ENCODE data around the gene ELOVL1. TPM values are rescaled to one million over a fixed set of nuclear protein-coding genes. Genes with fewer than 3 reads are reported as not detected.

Gene ELOVL1
- total RNA-seq, 3 donors from 2014 or later: 91.4 to 99.8 (median 92.8) TPM

DNA sequence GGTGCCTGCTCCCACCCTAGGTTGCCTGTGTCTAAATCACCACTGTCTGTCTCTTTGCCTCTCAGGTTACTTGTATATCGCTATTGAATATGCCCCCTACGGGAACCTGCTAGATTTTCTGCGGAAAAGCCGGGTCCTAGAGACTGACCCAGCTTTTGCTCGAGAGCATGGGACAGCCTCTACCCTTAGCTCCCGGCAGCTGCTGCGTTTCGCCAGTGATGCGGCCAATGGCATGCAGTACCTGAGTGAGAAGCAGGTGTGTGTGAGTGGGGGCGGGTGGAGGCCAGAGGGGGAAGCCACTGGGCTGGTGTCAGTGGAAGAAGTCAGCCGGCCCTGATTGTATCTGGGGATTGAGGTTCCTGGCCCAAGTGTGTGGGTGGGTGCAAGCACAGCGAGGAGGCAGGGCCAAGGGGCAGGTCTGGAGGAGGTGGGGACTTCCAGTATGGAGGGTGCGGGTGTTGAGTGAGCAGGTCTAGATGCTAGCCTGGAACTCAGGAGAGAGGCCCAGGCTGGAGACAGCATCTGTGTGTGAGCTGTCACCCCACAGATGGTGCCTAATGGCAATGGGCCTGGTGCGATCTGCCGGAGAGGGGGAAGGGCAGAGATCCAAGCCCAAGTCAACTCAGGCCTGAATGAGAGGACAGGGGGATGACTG, 49.9 kb downstream of the ELOVL1 start:
- H3K9me3 Mint-ChIP-seq: no peaks in the 10 kb centered on the region
- H3K36me3 Mint-ChIP-seq (ENCODE audit: insufficient read depth): no peaks in the 10 kb centered on the region
- ATAC-seq: no peak
- H3K4me3 Mint-ChIP-seq: no peak overlapping the region
- DNase-seq: no peak
- no peaks in the 10 kb centered on the region for H3K27me3 Mint-ChIP-seq (ENCODE audit: low read depth)
- H3K4me1 Mint-ChIP-seq (ENCODE audit: low read depth): no peaks in the 10 kb centered on the region

DNA sequence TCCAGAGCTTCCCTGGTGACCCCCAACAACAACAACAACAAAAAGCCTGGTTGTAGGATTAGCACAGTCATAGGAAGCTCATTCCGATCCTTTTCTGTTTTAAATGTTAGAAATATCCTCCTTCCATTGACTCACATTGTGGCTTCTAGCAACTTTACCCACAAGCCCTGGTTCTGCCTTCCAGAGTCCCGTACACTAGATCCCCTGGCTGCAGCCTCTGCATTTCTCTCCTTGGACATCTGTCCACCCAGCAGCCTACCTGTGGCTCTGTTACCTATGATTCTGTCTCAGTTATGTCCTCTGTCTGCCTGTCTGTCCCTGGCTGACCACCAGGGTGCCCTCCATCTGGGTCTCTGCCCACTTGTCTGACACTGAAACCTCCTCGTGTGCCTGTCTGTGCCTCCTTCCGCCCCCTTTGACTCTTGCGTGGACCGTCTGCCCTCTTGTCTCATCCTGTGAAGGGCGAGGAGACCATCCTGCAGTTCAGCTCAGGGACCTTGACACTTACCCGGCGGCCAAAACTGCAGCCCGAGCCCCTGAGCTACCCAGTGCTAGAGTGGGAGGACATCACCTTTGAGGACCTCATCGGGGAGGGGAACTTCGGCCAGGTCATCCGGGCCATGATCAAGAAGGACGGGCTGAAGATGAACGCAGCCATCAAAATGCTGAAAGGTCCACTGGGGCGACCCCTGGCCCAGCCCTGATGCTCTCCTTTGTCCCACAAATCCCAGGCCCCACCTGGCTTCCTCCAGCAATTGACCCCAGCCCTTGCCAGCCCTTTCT, 50.9 kb downstream of the ELOVL1 start:
- no peak for DNase-seq

DNA sequence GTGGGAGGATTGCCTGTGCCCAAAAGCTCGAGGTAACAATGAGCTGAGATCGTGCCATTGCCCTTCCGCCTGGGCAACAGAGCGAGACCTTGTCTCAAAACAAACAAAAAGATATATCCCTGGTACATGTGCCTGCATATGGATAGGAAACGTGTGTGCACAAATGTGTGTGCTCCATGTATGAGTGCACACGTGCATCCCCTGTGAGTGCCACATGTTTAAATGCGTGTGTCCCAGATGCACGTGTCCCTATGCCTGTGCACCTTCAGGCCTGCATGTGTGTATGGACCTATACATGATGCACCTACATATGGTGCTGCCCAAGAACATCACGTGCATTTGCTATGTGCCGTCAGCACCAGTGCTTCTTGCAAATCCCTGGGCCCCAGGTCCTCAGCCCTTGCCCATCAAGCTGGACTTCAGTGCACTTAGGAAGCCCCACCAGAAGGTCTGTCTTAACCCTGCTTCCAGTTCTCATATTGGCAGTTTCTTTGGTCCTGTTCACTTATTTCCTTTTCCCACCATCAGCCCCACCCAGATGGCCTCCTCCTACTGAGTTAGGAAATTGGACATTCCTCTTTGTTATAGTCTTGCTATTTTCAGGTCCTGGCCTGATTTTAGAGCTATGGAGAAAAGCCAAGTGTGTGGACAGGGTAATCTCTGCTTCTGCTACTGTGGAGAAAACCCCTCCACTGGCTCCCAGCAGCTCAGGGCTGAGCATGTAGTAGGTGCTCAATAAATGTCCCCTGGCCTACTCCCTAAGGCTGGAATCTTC, 51.7 kb downstream of the ELOVL1 start:
- no peak overlapping the region for H3K4me3 Mint-ChIP-seq
- no peaks in the 10 kb centered on the region for H3K36me3 Mint-ChIP-seq (ENCODE audit: insufficient read depth)
- H3K27me3 Mint-ChIP-seq (ENCODE audit: low read depth): no peaks in the 10 kb centered on the region
- H3K4me1 Mint-ChIP-seq (ENCODE audit: low read depth): no peaks in the 10 kb centered on the region
- ATAC-seq: no peak
- H3K9me3 Mint-ChIP-seq: no peaks in the 10 kb centered on the region
- no peak for DNase-seq

More for the DNA sequence above, 50.9 kb downstream of the ELOVL1 start:
- no peak for ATAC-seq
- H3K4me3 Mint-ChIP-seq: no peak overlapping the region
- no peaks in the 10 kb centered on the region for H3K9me3 Mint-ChIP-seq
- H3K4me1 Mint-ChIP-seq (ENCODE audit: low read depth): no peaks in the 10 kb centered on the region
- H3K27me3 Mint-ChIP-seq (ENCODE audit: low read depth): no peaks in the 10 kb centered on the region
- H3K36me3 Mint-ChIP-seq (ENCODE audit: insufficient read depth): no peaks in the 10 kb centered on the region

DNA sequence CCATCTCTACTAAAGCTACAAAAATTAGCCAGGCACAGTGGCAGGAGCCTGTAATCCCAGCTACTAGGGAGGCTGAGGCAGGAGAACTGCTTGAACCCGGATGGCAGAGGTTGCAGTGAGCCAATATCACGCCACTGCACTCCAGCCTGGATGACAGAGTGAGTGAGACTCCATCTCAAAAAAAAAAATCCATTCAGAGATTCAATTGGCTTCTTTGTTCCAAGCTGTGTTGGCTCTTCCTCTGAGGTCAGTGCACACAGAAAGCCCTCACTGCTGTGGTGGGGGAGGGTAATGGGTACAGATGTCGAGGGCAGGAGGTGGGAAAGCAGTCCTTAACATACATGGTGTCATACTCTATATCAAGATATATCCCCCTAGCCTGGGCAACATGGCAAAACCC, 52.3 kb downstream of the ELOVL1 start:
- Mint-ChIP-seq H3K4me3 (no peak overlapping the region), H3K27me3 (ENCODE audit: low read depth) (no peaks in the 10 kb centered on the region), H3K36me3 (ENCODE audit: insufficient read depth) (no peaks in the 10 kb centered on the region), H3K4me1 (ENCODE audit: low read depth) (no peaks in the 10 kb centered on the region), H3K9me3 (no peaks in the 10 kb centered on the region)
- DNase-seq: no peak
- no peak for ATAC-seq

DNA sequence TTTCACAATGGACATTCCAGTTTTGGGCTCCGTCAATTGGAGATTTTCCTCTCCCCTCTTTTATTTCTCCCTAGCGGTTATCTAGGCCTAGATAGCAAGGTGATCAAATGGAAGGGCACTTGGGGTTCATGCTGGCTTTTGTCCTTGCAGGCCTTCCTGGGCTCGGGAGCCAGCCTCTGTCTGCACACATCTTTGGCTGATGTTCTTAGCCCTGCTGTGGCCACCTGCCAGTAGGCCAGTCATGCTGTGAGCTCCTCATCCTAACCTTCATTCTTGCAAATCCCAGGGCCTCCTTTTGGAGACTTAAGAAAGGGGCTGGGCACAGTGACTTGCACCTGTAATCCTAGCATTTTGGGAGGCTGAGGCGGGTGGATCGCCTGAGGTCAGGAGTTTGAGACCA, 53.6 kb downstream of the ELOVL1 start:
- ATAC-seq (no peak), DNase-seq (no peak)
- Mint-ChIP-seq H3K4me3 (no peak overlapping the region), H3K36me3 (ENCODE audit: insufficient read depth) (no peaks in the 10 kb centered on the region), H3K27me3 (ENCODE audit: low read depth) (no peaks in the 10 kb centered on the region), H3K4me1 (ENCODE audit: low read depth) (no peaks in the 10 kb centered on the region), H3K9me3 (no peaks in the 10 kb centered on the region)

DNA sequence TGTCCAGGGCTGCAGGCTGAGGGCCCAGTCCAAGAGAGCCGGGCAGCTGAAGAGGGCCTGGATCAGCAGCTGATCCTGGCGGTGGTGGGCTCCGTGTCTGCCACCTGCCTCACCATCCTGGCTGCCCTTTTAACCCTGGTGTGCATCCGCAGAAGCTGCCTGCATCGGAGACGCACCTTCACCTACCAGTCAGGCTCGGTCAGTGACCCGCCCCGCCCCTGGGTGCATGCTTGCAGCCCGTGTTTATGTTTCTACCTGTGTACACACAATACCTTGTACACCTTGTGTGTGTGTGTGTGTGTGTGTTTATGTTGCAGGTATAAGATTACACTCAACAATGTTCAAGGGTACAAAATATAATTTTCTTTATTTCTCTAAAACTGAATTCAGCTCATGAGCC, 54.0 kb downstream of the ELOVL1 start:
- Mint-ChIP-seq H3K4me1 (ENCODE audit: low read depth) (no peaks in the 10 kb centered on the region), H3K27me3 (ENCODE audit: low read depth) (no peaks in the 10 kb centered on the region), H3K9me3 (no peaks in the 10 kb centered on the region), H3K4me3 (no peak overlapping the region), H3K36me3 (ENCODE audit: insufficient read depth) (no peaks in the 10 kb centered on the region)
- ATAC-seq (no peak), DNase-seq (no peak)

Other genes with a start within 250 kb of the ELOVL1 start
- gene EBNA1BP2, start 195.7 kb downstream of the ELOVL1 start, total RNA-seq: 100 to 1,000 TPM; 260 to 288 (median 265) TPM
- gene CFAP57, start 195.7 kb downstream of the ELOVL1 start, total RNA-seq: under 1 TPM in 2 of 3 donors, not detected in 1; 0.05 to 0.41 TPM
- not detected for gene TMEM125, start 98.0 kb downstream of the ELOVL1 start, total RNA-seq
- gene C1orf210, start 82.4 kb downstream of the ELOVL1 start, total RNA-seq: not detected
- under 1 TPM; 0.18 to 0.27 (median 0.24) TPM for gene TIE1, start 67.0 kb downstream of the ELOVL1 start, total RNA-seq
- gene MPL, start 30.2 kb downstream of the ELOVL1 start, total RNA-seq: not detected
- 10 to 100 TPM; 47.3 to 70.1 (median 60.3) TPM for gene CDC20, start 9.0 kb downstream of the ELOVL1 start, total RNA-seq
- 10 to 100 TPM; 49.8 to 59.1 (median 50.4) TPM for gene MED8, start 21.8 kb upstream of the ELOVL1 start, total RNA-seq
- gene SZT2, start 21.9 kb upstream of the ELOVL1 start, total RNA-seq: 10 to 100 TPM; 37.1 to 44.2 (median 39.5) TPM
- 1 to 10 TPM; 4.2 to 5.8 (median 4.7) TPM for gene HYI, start 85.9 kb upstream of the ELOVL1 start, total RNA-seq
- under 1 TPM; 0.86 to 0.95 (median 0.92) TPM for gene PTPRF, start 162.9 kb upstream of the ELOVL1 start, total RNA-seq

Measured in activated T-cell treated with anti-CD3 and anti-CD28 coated beads, Interleukin-2, amount 50 U/mL, for 4 hours (primary cell).